ENCODE results near the gene MAP1LC3B.
"Not testable (repeated sequence)": the region's sequence is repeated elsewhere in the genome, so short reads cannot be mapped to it uniquely, and the experiment has no call there.

Gene MAP1LC3B

GRCh38 chr16:87383505-87384161 is 8.5 kb upstream of the MAP1LC3B start, which contains the start of gene FBXO31:
FBXO31 (minus strand) TSS chr16:87383776; CDS start chr16:87383744, 32 bp downstream.
- DNase-seq: peak; percentile 86 to 89

DNA sequence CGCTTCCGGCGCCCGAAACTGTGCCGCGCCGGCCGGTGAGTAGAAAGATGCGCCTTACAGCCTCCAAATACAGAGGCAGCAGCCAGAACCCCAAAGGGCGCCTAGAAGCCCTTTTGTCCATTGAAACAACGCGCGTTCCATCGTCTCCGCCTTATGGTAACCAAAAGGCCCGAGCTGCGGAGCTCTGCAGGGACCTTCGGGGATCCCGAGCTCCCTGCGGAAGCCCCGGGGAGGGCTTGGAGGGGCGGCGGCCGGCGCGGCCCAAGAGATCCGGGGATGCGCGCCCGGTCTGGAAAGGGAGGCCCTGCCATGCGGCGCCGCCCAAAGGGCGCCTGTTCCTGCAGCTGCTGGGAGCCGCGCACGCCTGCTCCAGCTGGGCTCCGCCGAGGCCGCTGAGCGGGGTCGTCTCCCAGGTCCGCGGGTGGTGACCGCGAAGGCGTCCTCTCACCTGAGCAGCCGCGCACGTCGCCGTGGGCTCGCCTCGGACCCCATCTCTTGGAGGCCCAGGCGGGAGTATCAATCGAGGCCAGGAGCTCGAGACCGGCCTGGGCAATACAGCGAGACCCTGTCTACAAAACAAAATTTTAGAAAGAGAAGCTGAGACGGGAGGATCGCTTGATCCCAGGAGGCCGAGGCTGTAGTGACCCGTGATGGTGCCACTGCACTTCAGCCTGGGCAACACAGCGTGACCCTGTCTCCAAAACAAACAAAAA is 7.8 kb upstream of the MAP1LC3B start:
- DNase-seq: no peak

- DNase-seq: not testable (repeated sequence)
Observed at GRCh38 chr16:87384875-87385167, 7.3 kb upstream of the MAP1LC3B start.

GRCh38 chr16:87387942-87388817 is 4.0 kb upstream of the MAP1LC3B start:
- peak; percentile 96 for DNase-seq

DNA sequence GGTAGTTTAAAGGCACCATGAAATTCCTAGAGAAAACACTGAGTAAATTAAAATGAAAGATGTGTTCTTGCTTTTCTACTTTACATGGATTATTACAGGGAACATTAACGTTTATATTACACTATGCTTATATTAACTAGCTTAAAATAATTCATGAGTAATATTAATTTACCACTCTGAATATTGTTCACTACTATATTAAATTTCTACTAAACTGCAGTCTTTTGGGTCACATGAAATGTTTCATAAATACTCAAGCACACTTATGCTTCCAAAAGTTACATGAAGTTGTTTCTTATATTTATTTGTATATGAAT is 3.4 kb upstream of the MAP1LC3B start:
- no peak for DNase-seq

DNA sequence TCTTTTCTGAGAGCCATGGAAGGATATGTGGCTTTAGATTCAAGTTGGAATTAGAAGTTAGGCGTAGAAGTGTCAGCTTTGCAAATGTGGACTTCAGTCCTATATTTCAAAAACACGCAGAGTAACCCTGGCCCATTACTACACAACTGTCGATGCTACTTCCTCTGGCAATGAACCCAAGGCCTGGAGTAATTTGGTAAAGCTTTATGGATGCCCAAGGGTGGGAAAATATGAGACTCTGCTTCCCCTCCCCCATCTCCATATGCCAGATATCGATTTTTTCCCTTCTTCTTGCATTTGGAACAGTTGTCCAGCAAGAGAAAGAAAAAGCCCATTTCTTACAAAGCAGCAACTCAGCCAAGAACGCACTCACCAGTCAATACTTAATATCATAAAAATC is 2.9 kb upstream of the MAP1LC3B start:
- no peak for DNase-seq

- not testable (repeated sequence) for DNase-seq
Observed at GRCh38 chr16:87389914-87390313, 2.2 kb upstream of the MAP1LC3B start.

DNA sequence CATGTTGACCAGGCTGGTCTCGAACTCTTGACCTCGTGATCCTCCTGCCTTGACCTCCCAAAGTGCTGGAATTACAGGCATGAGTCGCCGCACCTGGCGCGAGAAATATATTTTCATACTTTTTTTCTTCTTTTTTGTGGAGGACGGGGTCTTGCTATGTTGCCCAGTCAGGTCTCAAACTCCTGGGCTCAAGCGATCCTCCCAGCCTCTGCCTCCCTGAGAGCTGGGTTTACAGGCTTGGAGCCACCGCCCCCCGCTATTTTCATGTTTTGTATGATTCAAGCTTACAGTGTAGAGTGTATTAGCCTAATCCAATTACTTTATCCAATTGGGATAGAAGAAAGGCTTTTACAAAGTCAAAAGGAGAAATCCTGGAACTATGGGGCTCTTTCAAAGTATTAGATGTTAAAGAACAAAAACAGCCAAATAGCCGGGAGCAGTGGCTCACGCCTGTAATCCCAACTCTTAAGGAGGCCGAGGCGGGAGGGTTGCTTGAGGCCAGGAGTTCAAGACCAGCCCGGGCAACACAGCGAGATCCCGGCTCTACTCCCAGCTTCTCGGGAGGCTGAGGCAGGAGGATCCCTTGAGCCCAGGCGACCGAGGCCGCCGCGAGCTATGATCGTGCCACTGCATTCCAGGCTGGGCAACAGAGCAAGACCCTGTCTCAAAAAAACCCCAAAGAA is 1.4 kb upstream of the MAP1LC3B start:
- no peak for DNase-seq

- DNase-seq: no peak
Observed at GRCh38 chr16:87391324-87391949, 699 bp upstream of the MAP1LC3B start.

GRCh38 chr16:87392821-87393679 is 914 bp downstream of the MAP1LC3B start:
- DNase-seq: no peak

DNA sequence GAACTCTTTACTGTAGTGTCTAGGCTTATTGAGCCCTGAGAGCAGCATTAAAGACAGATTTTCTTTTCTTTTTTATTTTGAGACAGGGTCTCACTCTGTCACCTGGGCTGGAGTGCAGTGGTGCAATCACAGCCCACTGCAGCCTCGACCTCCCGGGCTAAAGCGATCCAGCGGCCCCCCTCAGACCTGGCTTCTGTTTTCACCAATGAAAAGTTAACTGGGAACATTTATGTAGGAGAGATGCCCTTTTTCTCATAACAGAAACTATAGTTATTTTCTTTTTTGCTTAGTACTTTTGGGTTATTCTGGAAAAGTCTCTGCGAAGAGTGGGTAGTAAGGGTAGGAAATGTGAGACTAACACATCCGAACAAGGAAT is 1.5 kb downstream of the MAP1LC3B start:
- no peak for DNase-seq

- DNase-seq: no peak
Observed at GRCh38 chr16:87395181-87395842, 3.2 kb downstream of the MAP1LC3B start.

DNA sequence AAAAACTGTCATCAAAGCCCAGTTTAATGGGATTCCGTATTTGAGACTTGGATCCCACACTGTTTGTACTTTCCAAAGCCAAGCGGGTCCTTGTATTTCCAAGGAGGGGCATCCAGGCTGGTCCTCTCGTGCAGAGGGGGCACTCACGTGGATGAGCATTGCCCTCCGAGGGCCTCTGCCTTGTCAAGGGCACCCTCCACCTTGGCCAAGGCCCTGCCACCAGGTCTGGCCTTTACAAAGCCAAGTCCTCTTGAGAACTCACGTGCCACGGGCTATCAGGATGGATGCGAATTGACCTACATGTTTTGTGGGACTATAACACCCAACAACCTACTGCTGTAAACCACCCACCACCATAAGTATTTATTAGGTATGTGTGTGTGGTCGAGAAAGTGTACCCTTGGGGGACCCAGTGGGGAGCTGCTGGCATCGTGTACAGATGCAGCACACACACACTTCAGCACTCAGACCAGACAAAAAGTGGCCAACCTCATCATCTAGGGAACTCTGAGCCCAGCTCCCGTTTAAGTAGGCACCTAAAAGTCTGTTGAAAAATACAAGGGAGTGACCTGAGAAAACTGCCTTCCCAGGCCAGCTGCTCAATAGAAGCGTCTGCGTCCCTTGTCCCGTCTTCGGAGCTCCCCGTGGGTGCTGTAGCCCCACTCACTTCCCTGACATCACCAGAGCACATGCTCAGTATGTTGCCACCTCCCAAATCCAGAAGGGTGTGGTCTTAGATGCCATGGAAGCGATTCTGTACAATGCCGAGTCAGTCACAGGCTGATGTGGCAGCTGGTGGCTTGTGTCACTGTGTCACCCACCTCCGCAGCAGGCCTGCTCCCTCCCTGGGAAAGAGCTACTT is 12.9 kb downstream of the MAP1LC3B start:
- DNase-seq: no peak

DNA sequence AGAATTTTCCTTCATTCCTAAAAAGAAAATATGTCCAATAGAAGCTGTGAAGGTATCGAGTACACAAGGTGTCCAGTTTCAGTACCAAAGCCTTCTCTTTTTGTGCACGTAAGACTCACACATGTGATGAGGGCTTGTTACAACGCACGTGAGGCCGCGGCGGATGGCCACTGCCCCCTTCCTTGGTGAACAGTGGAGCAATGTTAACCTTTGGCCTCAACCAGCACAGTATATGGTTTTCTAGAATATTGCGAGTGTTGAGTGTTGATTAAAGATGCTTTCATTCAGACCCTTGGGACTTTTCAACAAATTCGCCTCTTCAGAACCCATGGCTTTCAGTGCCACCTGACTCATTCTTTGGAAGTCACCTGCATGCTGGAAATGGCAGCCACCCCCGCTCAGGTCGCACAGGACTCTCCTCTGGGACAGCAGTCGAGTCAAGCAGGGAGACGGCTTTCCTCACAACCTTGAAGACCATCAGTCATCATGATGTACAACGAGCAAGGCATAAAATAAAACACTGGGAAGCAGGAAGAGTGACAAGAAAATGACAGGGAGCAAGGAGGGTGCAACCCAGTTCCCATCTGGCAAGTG is 14.5 kb downstream of the MAP1LC3B start:
- DNase-seq: no peak

GRCh38 chr16:87407511-87408112 is 15.5 kb downstream of the MAP1LC3B start:
- DNase-seq: peak in 1 of 2 donors; percentile 37

GRCh38 chr16:87409153-87409552 is 17.0 kb downstream of the MAP1LC3B start:
- DNase-seq: no peak

GRCh38 chr16:87409781-87410180 is 17.6 kb downstream of the MAP1LC3B start:
- DNase-seq: no peak

DNA sequence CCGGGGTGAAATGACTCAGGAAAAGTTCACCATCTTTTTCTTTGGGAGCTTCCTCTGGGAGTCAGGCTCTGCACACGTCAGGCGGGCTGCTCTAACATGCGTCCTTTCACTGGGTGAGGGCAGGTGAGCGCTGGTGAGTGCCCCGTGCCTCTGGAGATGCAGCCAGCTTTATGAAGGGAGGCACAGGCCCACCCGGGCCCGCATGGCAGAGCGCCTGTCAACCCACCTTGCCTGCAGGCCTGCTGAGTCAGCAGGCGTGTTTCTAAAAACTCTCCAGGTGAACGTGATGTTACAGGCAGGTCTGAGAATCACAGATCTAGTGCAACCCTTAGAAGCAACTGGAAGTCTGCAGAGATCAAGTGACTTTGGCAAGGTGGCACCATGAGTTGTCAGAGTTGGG is 18.4 kb downstream of the MAP1LC3B start:
- DNase-seq: no peak

- no peak for DNase-seq
Observed at GRCh38 chr16:87410968-87411367, 18.8 kb downstream of the MAP1LC3B start.

All from CD4-positive, alpha-beta T cell treated with Interleukin-4 for 1 hour (primary cell).